Naive B cell (primary cell): ENCODE measurements around the gene SH2D1A. TPM values are rescaled to one million over a fixed set of nuclear protein-coding genes. Genes with fewer than 3 reads are reported as not detected.

Source experiments
- ATAC-seq, 2 donors: fragments of 150-1000 bp; cut with Tn5 transposase; 2 replicates each; pipeline ENCODE4 v1.10.0; 2021; ENCODE audit warnings: low read depth in 2 of 2, mild to moderate bottlenecking in 2 of 2, moderate library complexity in 2 of 2
- DNase-seq: peaks from one replicate; pipeline ENCODE4 v3.0.0; 2022
- H3K27ac Mint-ChIP-seq, 6 donors: one replicate each; pipeline ENCODE4 v1.8.0; 2020 to 2022; ENCODE audit warnings: mild to moderate bottlenecking in 6 of 6, mixed read lengths in 6 of 6, moderate library complexity in 5 of 6, inconsistent platforms in 2 of 6
- H3K27me3 Mint-ChIP-seq, 3 donors: one replicate each; pipeline ENCODE4 v1.8.0; 2021 to 2022; ENCODE audit warnings: mixed read lengths in 3 of 3, mild to moderate bottlenecking in 1 of 3
- H3K36me3 Mint-ChIP-seq, 2 donors: one replicate each; pipeline ENCODE4 v1.8.0; 2020 to 2022; ENCODE audit warnings: mixed read lengths in 2 of 2, inconsistent platforms in 1 of 2, mild to moderate bottlenecking in 1 of 2
- H3K4me1 Mint-ChIP-seq, 3 donors: one replicate each; pipeline ENCODE4 v1.8.0; 2020 to 2022; ENCODE audit warnings: mixed read lengths in 3 of 3, inconsistent platforms in 1 of 3, mild to moderate bottlenecking in 1 of 3, moderate library complexity in 1 of 3
- H3K4me3 Mint-ChIP-seq, 8 donors: one replicate each; pipeline ENCODE4 v1.8.0; 2020 to 2022; ENCODE audit warnings: mild to moderate bottlenecking in 8 of 8, mixed read lengths in 8 of 8, moderate library complexity in 8 of 8, inconsistent platforms in 2 of 8
- H3K9me3 Mint-ChIP-seq, 7 donors: one replicate each; pipeline ENCODE4 v1.8.0; 2020 to 2022; ENCODE audit warnings: mixed read lengths in 7 of 7, mild to moderate bottlenecking in 5 of 7, inconsistent platforms in 2 of 7, moderate library complexity in 1 of 7
- polyA plus RNA-seq, 6 donors: library from polyadenylated mRNA; unstranded; fragments of 300-500 nt; fragmentation: Illumina TruSeq; gene quantifications; one replicate each; pipeline ENCODE4 v1.2.3, GENCODE V29; 2021; ENCODE audit warnings: low read depth in 6 of 6

The SH2D1A gene
- polyA plus RNA-seq, 6 donors from 2014 or later, result 0.11 to 0.93 (median 0.52) TPM; not detected in 1

DNA sequence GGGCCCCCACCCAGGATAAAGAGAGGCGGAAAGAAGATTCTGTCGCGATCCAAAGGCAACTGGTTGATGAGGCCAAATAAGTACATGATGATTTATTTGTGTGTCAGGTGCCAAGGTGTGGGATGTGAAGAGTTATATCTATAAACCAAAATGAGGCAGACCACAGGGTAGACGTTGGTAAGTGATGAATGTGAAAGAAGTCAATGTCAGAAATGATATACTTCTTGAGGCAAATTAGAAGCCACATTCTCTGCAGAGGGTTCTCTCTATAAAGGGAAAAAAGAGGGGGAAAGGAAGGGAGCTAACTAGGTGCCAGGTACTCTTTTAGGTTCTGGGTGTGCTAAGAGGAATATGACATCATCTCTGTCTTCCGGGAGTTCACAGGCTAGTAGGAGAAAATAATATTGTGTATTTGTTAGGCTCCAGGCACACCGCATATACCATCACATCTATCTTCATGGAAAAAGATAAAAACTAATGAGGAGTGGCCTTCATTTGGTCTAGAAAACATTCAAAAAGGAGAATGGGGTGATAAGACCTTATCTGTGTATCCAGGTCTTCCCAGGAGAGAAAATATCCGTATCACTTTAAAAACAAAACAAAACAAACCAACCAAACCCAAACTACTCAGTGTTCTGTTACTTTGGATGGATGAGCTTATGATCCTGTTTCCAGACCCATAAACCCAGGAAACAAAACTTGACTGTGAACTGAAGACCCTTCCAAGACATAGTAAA, 4.8 kb upstream of the SH2D1A start:
- Mint-ChIP-seq H3K4me3 (no peak overlapping the region), H3K27ac (peak overlapping the region in 1 of 6 donors; percentile 19), H3K4me1 (no peaks in the 10 kb centered on the region), H3K27me3 (no peaks in the 10 kb centered on the region), H3K9me3 (peaks cover 0 to 2% (median 0%) of the 10 kb centered on the region in 7 donors), H3K36me3 (no peaks in the 10 kb centered on the region)
- DNase-seq, result no peak
- ATAC-seq, result no peak

DNA sequence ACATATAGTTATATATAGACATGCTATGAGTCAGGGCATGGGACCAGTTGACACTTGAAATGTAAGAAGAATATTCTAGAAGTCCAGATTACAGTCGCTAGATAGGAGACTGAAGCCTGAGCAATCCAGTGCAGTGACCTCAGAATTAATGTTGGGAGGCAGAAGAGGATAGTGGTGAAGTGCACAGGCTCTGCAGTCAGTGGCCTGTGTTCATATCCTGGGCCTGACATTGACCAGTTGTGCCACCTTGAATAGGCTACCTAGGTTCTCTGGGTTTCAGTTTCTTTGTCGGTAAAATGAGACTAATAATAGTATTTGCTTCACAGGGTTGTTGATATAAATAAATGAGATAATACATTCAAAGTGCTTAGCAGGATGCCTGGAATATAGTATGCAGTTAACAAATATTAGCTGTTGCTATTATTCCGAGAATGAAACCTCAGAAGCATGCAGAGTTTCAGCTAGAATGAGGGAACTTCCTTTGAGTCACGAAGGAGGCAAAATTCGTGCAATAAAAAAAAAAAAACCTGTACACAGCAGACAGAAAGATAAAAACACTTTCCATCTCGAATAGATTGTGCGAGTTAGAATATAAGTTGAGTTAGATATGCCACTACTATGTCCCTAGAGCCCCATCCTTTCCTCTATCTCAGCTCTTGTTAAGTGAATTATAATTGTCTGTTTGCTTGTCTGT, 4.0 kb upstream of the SH2D1A start:
- no peak for ATAC-seq
- H3K4me1 Mint-ChIP-seq, result no peaks in the 10 kb centered on the region
- no peak for DNase-seq
- H3K4me3 Mint-ChIP-seq, result no peak overlapping the region
- no peaks in the 10 kb centered on the region for H3K27me3 Mint-ChIP-seq
- H3K27ac Mint-ChIP-seq, result peak overlapping the region in 1 of 6 donors; percentile 10
- H3K9me3 Mint-ChIP-seq, result peaks cover 0 to 2% (median 0%) of the 10 kb centered on the region in 7 donors
- H3K36me3 Mint-ChIP-seq, result no peaks in the 10 kb centered on the region

- Mint-ChIP-seq H3K4me3 (no peak overlapping the region), H3K27me3 (no peaks in the 10 kb centered on the region), H3K4me1 (no peaks in the 10 kb centered on the region), H3K27ac (no peak overlapping the region), H3K36me3 (no peaks in the 10 kb centered on the region), H3K9me3 (peaks cover 0 to 2% (median 0%) of the 10 kb centered on the region in 7 donors)
- ATAC-seq (no peak), DNase-seq (no peak)
Observed at GRCh38 chrX:124343016-124343415, 3.3 kb upstream of the SH2D1A start.

- ATAC-seq, result no peak
- no peak for DNase-seq
- peaks cover 0 to 2% (median 0%) of the 10 kb centered on the region in 7 donors for H3K9me3 Mint-ChIP-seq
- H3K4me1 Mint-ChIP-seq, result no peaks in the 10 kb centered on the region
- H3K4me3 Mint-ChIP-seq, result no peak overlapping the region
- H3K27me3 Mint-ChIP-seq, result no peaks in the 10 kb centered on the region
- no peak overlapping the region for H3K27ac Mint-ChIP-seq
- H3K36me3 Mint-ChIP-seq, result no peaks in the 10 kb centered on the region
Observed at GRCh38 chrX:124344246-124344645, 2.1 kb upstream of the SH2D1A start.

DNA sequence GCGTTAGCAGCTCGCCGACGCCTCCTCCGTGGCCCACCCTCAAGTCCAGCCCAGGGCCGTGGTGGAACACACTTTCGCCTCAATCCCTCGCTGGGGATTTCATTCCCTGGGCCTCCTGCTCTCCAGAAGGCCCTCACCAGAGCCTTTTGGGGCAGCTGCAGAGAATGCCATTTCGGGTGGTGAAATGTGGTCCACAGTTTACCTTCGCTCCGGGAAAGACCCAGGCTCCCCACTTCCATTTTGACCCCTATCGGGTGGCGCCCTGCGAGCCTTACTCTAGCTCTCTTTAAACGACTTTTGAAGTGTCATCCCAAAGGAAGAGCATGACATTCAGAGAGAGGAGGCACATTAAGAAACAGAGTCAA, 496 bp downstream of the SH2D1A start:
- H3K36me3 Mint-ChIP-seq, result no peaks in the 10 kb centered on the region
- no peak for ATAC-seq
- peaks cover 0 to 2% (median 0%) of the 10 kb centered on the region in 7 donors for H3K9me3 Mint-ChIP-seq
- H3K27me3 Mint-ChIP-seq, result no peaks in the 10 kb centered on the region
- no peaks in the 10 kb centered on the region for H3K4me1 Mint-ChIP-seq
- DNase-seq, result no peak
- no peak overlapping the region for H3K4me3 Mint-ChIP-seq
- H3K27ac Mint-ChIP-seq, result no peak overlapping the region

GRCh38 chrX:124347242-124347641, 879 bp downstream of the SH2D1A start:
- Mint-ChIP-seq H3K27ac (no peak overlapping the region), H3K9me3 (peaks cover 0 to 2% (median 0%) of the 10 kb centered on the region in 7 donors), H3K36me3 (no peaks in the 10 kb centered on the region), H3K27me3 (no peaks in the 10 kb centered on the region), H3K4me3 (no peak overlapping the region), H3K4me1 (no peaks in the 10 kb centered on the region)
- ATAC-seq, result no peak
- DNase-seq, result no peak

- peaks cover 0 to 2% (median 0%) of the 10 kb centered on the region in 7 donors for H3K9me3 Mint-ChIP-seq
- H3K4me1 Mint-ChIP-seq, result no peaks in the 10 kb centered on the region
- H3K36me3 Mint-ChIP-seq, result no peaks in the 10 kb centered on the region
- H3K4me3 Mint-ChIP-seq, result no peak overlapping the region
- no peaks in the 10 kb centered on the region for H3K27me3 Mint-ChIP-seq
- ATAC-seq (no peak), DNase-seq (no peak)
- H3K27ac Mint-ChIP-seq, result no peak overlapping the region
Observed at GRCh38 chrX:124348182-124348581, 1.8 kb downstream of the SH2D1A start.

DNA sequence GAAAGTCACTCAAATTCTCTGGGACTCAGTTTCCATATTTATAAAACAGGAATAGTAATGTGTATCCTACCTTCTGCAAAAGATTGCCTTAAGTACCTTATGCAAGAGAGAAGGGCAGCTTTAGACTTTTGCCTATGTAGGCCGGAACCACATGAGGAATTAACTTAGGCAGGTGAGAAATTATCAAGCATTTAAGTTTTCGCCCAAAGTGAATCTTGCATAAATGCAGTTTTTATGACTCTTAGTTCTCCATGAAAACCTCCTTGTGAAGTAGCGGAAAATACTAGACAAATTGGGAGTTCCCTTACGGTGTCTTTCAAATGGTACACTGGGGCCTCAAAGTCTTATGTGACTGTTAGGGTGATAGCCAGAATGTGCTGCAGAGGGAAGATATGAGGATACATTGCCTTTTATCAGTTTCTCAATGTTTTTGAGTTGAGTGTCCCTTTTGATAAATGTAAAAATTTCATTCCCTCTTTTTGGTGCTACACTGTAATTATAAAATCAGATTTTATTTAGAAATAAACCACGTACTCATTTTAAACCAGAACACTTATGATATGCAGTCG, 2.6 kb downstream of the SH2D1A start:
- Mint-ChIP-seq H3K4me1 (no peaks in the 10 kb centered on the region), H3K27me3 (no peaks in the 10 kb centered on the region), H3K9me3 (peaks cover 0 to 2% (median 0%) of the 10 kb centered on the region in 7 donors), H3K27ac (no peak overlapping the region), H3K4me3 (no peak overlapping the region), H3K36me3 (no peaks in the 10 kb centered on the region)
- ATAC-seq (no peak), DNase-seq (no peak)

DNA sequence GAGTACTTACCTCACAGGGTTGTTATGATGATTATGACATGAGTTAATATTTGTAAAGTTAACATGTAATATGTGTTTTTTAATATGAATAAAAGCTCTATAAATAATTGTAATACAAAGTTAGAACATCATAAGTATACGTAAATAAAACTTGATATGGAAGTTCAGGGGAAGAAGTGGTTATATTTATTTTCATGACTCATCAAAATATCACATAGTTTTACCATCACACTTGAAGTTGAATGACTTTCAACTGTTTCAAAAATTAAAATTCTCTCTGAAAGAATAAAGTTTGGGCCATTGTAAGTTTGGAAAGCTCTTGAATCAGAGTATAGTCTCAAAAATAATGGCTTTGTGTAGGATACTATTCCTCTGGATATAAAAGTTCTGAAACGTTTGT, 8.3 kb downstream of the SH2D1A start:
- Mint-ChIP-seq H3K27me3 (no peaks in the 10 kb centered on the region), H3K27ac (no peak overlapping the region), H3K36me3 (no peaks in the 10 kb centered on the region), H3K4me1 (no peaks in the 10 kb centered on the region), H3K9me3 (peaks cover 0 to 3% (median 0%) of the 10 kb centered on the region in 7 donors), H3K4me3 (no peak overlapping the region)
- DNase-seq, result no peak
- ATAC-seq, result no peak

DNA sequence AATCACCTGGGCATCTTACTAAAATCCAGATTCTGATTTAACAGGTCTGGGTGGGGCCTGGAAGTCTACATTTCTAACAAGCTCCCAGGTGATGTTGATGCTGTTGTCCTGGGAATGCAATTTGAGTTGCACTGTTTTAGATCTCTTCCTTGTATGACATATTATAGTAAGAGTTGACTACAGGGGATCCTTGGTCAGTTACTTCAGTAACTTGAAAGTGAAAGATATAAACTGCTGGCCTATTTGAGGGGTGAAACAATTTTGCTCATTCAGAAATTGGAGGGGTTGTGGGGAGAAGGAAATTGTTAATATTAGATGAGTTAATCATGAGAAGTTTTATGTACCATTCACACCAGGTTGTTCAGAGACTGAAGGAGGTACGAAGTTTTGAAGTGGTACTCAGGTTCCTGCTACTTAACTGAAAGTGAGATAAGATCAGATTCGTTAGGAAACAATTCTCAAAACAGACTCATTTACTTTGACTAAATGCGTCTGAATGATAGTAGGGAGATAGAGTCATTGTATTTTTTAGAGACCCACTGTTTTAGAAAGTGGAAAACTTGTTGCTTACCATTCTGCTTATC, 12.5 kb downstream of the SH2D1A start:
- DNase-seq, result no peak
- H3K4me3 Mint-ChIP-seq, result no peak overlapping the region
- no peaks in the 10 kb centered on the region for H3K36me3 Mint-ChIP-seq
- peaks cover 0 to 3% (median 0%) of the 10 kb centered on the region in 7 donors for H3K9me3 Mint-ChIP-seq
- no peaks in the 10 kb centered on the region for H3K27me3 Mint-ChIP-seq
- ATAC-seq, result no peak
- H3K27ac Mint-ChIP-seq, result no peak overlapping the region
- no peaks in the 10 kb centered on the region for H3K4me1 Mint-ChIP-seq

GRCh38 chrX:124362072-124362471, 15.7 kb downstream of the SH2D1A start:
- DNase-seq (no peak), ATAC-seq (no peak)
- Mint-ChIP-seq H3K27ac (no peak overlapping the region), H3K27me3 (no peaks in the 10 kb centered on the region), H3K36me3 (no peaks in the 10 kb centered on the region), H3K4me1 (no peaks in the 10 kb centered on the region), H3K9me3 (peaks cover 0 to 3% (median 0%) of the 10 kb centered on the region in 7 donors), H3K4me3 (no peak overlapping the region)

DNA sequence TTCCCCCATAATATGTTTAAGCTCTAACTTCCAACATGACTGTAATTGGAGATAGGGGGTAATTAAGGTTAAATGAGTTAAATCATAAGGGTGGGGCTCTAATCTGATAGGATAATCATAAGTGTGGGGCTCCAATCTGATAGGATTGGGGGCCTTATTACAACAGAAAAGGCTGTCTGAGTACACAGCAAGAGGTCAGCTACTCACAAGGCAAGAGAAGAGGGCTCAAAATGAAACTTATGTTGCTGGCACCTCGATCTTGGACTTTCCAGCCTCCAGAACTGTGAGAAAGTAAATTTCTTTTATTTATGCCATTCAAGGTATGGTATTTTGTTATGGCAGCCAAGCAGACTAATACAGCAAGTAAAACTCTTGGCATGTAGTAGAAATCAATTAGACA, 16.4 kb downstream of the SH2D1A start:
- DNase-seq (no peak), ATAC-seq (no peak)
- H3K4me1 Mint-ChIP-seq, result no peaks in the 10 kb centered on the region
- H3K36me3 Mint-ChIP-seq, result no peaks in the 10 kb centered on the region
- H3K9me3 Mint-ChIP-seq, result peaks cover 0 to 2% (median 0%) of the 10 kb centered on the region in 7 donors
- H3K27ac Mint-ChIP-seq, result no peak overlapping the region
- no peak overlapping the region for H3K4me3 Mint-ChIP-seq
- no peaks in the 10 kb centered on the region for H3K27me3 Mint-ChIP-seq

DNA sequence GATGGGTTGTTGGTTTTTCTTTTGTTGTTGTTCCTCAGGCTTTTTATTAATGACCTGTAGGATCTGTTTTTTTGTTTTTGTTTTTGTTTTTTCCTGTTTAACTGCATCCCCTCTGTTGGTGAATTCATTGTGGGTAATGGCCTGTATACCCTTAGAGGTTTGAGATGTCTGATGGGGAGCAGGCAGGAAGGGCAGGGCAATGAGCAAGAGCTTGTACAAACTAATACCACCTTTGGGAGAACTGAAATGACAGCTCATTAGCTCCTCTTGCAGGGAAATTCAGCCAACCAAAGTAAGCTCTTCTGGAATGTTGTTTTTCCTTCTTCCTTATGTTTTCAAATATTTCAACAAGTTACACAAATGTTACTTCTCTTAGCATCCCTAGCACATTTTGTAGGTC, 23.4 kb downstream of the SH2D1A start:
- H3K36me3 Mint-ChIP-seq, result no peaks in the 10 kb centered on the region
- H3K9me3 Mint-ChIP-seq, result no peaks in the 10 kb centered on the region
- ATAC-seq, result no peak
- H3K4me1 Mint-ChIP-seq, result no peaks in the 10 kb centered on the region
- no peak overlapping the region for H3K27ac Mint-ChIP-seq
- H3K4me3 Mint-ChIP-seq, result no peak overlapping the region
- no peaks in the 10 kb centered on the region for H3K27me3 Mint-ChIP-seq
- no peak for DNase-seq

DNA sequence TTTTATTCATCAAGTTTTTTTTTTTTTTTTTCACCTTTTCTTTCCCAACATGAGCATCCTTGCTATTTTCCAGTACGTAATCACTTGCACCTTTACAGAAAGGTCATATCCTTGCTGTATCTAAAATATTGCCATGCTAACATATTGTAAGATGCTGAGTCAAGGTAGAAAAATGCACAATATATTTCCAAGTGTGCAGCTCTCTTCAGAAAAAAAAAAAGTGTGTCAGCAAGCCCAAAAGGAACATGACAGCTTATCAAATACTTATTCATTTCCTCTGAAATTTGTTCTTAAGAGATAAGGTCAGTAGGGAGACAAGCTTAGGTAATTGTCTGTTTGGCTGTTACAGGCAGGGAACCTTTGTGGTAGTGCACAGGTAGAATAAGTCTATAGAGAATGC, 27.0 kb downstream of the SH2D1A start:
- no peak overlapping the region for H3K4me3 Mint-ChIP-seq
- no peaks in the 10 kb centered on the region for H3K27me3 Mint-ChIP-seq
- H3K27ac Mint-ChIP-seq, result no peak overlapping the region
- H3K36me3 Mint-ChIP-seq, result no peaks in the 10 kb centered on the region
- no peaks in the 10 kb centered on the region for H3K9me3 Mint-ChIP-seq
- DNase-seq (no peak), ATAC-seq (no peak)
- H3K4me1 Mint-ChIP-seq, result no peaks in the 10 kb centered on the region
